Common myeloid progenitor, CD34-positive (primary cell): ENCODE data around the gene RABAC1.

Experiments
- CTCF ChIA-PET: fragments of 350-600 bp; sonication (Branson Sonifier 250); formaldehyde crosslinking; loops from one replicate; lab custom pipeline; 2021; ENCODE audit warnings: antibody characterized with exemption; lab: Charles Lee
- POLR2A ChIA-PET: fragments of 350-600 bp; sonication (Branson Sonifier 250); formaldehyde crosslinking; loops from one replicate; lab custom pipeline; 2021; ENCODE audit warnings: antibody characterized with exemption; lab: Charles Lee
- DNase-seq, 3 donors: peaks; one replicate each; pipeline versions ENCODE4 v3.0.0 to v3.0.0-alpha.2; 2013
- H3K27ac ChIP-seq, 2 experiments: 1 replicate in 1 of 2; 2 replicates in 1 of 2; pipeline ENCODE4 v1.7.0; 2013; ENCODE audit warnings: inconsistent platforms in 2 of 2, low read length in 2 of 2, mild to moderate bottlenecking in 2 of 2, low read depth in 1 of 2, moderate library complexity in 1 of 2; ENCODE audit not compliant: severe bottlenecking in 2 of 2, insufficient read depth in 1 of 2, poor library complexity in 1 of 2
- H3K27me3 ChIP-seq, 5 experiments: replicated peaks in 2 of 5; 1 replicate in 3 of 5; 2 replicates in 2 of 5; pipeline versions ENCODE4 v1.6.1 to v1.7.0; 2013; ENCODE audit warnings: low read length in 4 of 5, mild to moderate bottlenecking in 2 of 5, moderate library complexity in 2 of 5, inconsistent platforms in 1 of 5; ENCODE audit not compliant: insufficient read depth in 5 of 5, control insufficient read depth in 4 of 5
- H3K36me3 ChIP-seq, 4 experiments: 1 replicate in 2 of 4; 2 replicates in 2 of 4; pipeline versions ENCODE4 v1.6.1 to v1.7.0; 2013; ENCODE audit warnings: low read length in 3 of 4, control low read depth in 1 of 4, mild to moderate bottlenecking in 1 of 4; ENCODE audit not compliant: control insufficient read depth in 4 of 4, insufficient read depth in 4 of 4
- H3K4me1 ChIP-seq, 4 experiments: 1 replicate in 3 of 4; 2 replicates in 1 of 4; pipeline versions ENCODE4 v1.6.1 to v1.7.1; 2013; ENCODE audit warnings: low read length in 3 of 4, mild to moderate bottlenecking in 3 of 4, control low read depth in 1 of 4, inconsistent platforms in 1 of 4, moderate library complexity in 1 of 4; ENCODE audit not compliant: control insufficient read depth in 4 of 4, insufficient read depth in 4 of 4; ENCODE audit errors: control extremely low read depth in 1 of 4
- H3K4me3 ChIP-seq, 7 experiments: 1 replicate in 4 of 7; 2 replicates in 3 of 7; pipeline versions ENCODE4 v1.5.1 to v1.7.0; 2013; ENCODE audit warnings: mild to moderate bottlenecking in 7 of 7, low read length in 6 of 7, moderate library complexity in 6 of 7, inconsistent platforms in 2 of 7, low read depth in 2 of 7, control low read depth in 1 of 7; ENCODE audit not compliant: insufficient read depth in 4 of 7, control insufficient read depth in 1 of 7; ENCODE audit errors: extremely low read depth in 1 of 7
- H3K9me3 ChIP-seq, 5 experiments: 1 replicate in 4 of 5; 2 replicates in 1 of 5; pipeline versions ENCODE4 v1.6.1 to v1.7.1; 2013; ENCODE audit warnings: low read length in 4 of 5, mild to moderate bottlenecking in 2 of 5, inconsistent platforms in 1 of 5, low read depth in 1 of 5, moderate library complexity in 1 of 5; ENCODE audit not compliant: control insufficient read depth in 4 of 5, insufficient read depth in 2 of 5; ENCODE audit errors: control extremely low read depth in 1 of 5
- WGBS: methylation state at CpG from one replicate; pipeline ENCODE4 v1.1.5; 2013; ENCODE audit not compliant: insufficient coverage; 5-methylcytosine and 5-hydroxymethylcytosine counted together

Gene RABAC1

GRCh38 chr19:41947091-41947490 lies 12.0 kb downstream of the RABAC1 start:
- no peak overlapping the region for H3K4me3 ChIP-seq
- DNase-seq: no peak
- H3K27ac ChIP-seq: no peak overlapping the region
- ChIA-PET CTCF (interaction anchor here (0.5 to 2.9 kb wide), 6 partner anchors 10 to 88 kb away, joined by 3 to 14 read pairs (median 3); partner anchors contain the start of gene RPS19), POLR2A (no interaction called here)
- no peaks in the 10 kb centered on the region for H3K27me3 ChIP-seq
- peaks cover 0 to 10% (median 6%) of the 10 kb centered on the region in 4 experiments for H3K4me1 ChIP-seq
- H3K36me3 ChIP-seq: no peaks in the 10 kb centered on the region
- WGBS: 100% methylated on average over 3 of the region's 3 CpGs
- H3K9me3 ChIP-seq: no peaks in the 10 kb centered on the region

- Histone ChIP-seq H3K27me3 (no peaks in the 10 kb centered on the region), H3K27ac (no peak overlapping the region), H3K4me1 (peaks cover 0 to 15% (median 13%) of the 10 kb centered on the region in 4 experiments), H3K36me3 (no peaks in the 10 kb centered on the region), H3K9me3 (no peaks in the 10 kb centered on the region), H3K4me3 (no peak overlapping the region)
- POLR2A ChIA-PET: interaction anchor here (0.6 to 1.0 kb wide), 2 partner anchors 13 to 61 kb away, joined by 3 to 4 read pairs; partner anchors contain the start of gene RABAC1
- WGBS: 55% methylated on average over 6 of the region's 8 CpGs
- DNase-seq: peak; percentile 61 to 86 (median 74)
- CTCF ChIA-PET: interaction anchor here (0.9 to 1.7 kb wide), 5 partner anchors 12 to 150 kb away, joined by 3 to 7 read pairs (median 3); no protein-coding TSS in a partner anchor
These were observed 13.9 kb downstream of the RABAC1 start for GRCh38 chr19:41945135-41945766.

GRCh38 chr19:41944336-41944735 lies 14.8 kb downstream of the RABAC1 start:
- DNase-seq: no peak
- peaks cover 0 to 19% (median 17%) of the 10 kb centered on the region in 4 experiments for H3K4me1 ChIP-seq
- H3K36me3 ChIP-seq: no peaks in the 10 kb centered on the region
- WGBS: 74% methylated on average over 2 of the region's 2 CpGs
- POLR2A ChIA-PET: no interaction called here
- no peaks in the 10 kb centered on the region for H3K27me3 ChIP-seq
- no peaks in the 10 kb centered on the region for H3K9me3 ChIP-seq
- CTCF ChIA-PET: interaction anchor here (0.7 to 1.7 kb wide), 2 partner anchors 71 to 75 kb away, joined by 3 to 7 read pairs; no protein-coding TSS in a partner anchor
- H3K4me3 ChIP-seq: no peak overlapping the region
- H3K27ac ChIP-seq: no peak overlapping the region

- H3K9me3 ChIP-seq: no peaks in the 10 kb centered on the region
- 90% methylated on average over 3 of the region's 9 CpGs for WGBS
- H3K27ac ChIP-seq: no peak overlapping the region
- POLR2A ChIA-PET: no interaction called here
- peaks cover 0 to 31% (median 22%) of the 10 kb centered on the region in 4 experiments for H3K4me1 ChIP-seq
- H3K36me3 ChIP-seq: no peaks in the 10 kb centered on the region
- CTCF ChIA-PET: interaction anchor here (0.7 to 2.0 kb wide), 4 partner anchors 9 to 69 kb away, joined by 3 to 9 read pairs (median 6); partner anchors contain the start of gene ERFL
- no peak for DNase-seq
- H3K4me3 ChIP-seq: no peak overlapping the region
- H3K27me3 ChIP-seq: peaks cover 0 to 7% (median 0%) of the 10 kb centered on the region in 5 experiments
These were observed 17.5 kb downstream of the RABAC1 start for GRCh38 chr19:41941410-41942202.

- ChIA-PET CTCF (interaction anchor here (0.7 to 2.0 kb wide), 4 partner anchors 10 to 68 kb away, joined by 3 to 9 read pairs (median 6); partner anchors contain the start of gene ERFL), POLR2A (no interaction called here)
- no peak for DNase-seq
- WGBS: 13% methylated on average over 31 of the region's 53 CpGs
- no peak overlapping the region for H3K27ac ChIP-seq
- no peaks in the 10 kb centered on the region for H3K36me3 ChIP-seq
- H3K4me1 ChIP-seq: peaks cover 0 to 31% (median 22%) of the 10 kb centered on the region in 4 experiments
- peak overlapping the region; percentile 11 to 81 (median 56) for H3K4me3 ChIP-seq
- no peaks in the 10 kb centered on the region for H3K9me3 ChIP-seq
- peaks cover 0 to 14% (median 2%) of the 10 kb centered on the region in 5 experiments for H3K27me3 ChIP-seq
These were observed 18.3 kb downstream of the RABAC1 start for GRCh38 chr19:41940731-41941409.

- ChIA-PET CTCF (interaction anchor here (1.7 kb wide), 1 partner anchor 67 kb away, joined by 7 read pairs; no protein-coding TSS in a partner anchor), POLR2A (no interaction called here)
- no peak overlapping the region for H3K27ac ChIP-seq
- peaks cover 0 to 25% (median 18%) of the 10 kb centered on the region in 4 experiments for H3K4me1 ChIP-seq
- no peaks in the 10 kb centered on the region for H3K9me3 ChIP-seq
- under 1% methylated on average over 36 of the region's 83 CpGs for WGBS
- DNase-seq: peak in 2 of 3 donors; percentile 40 to 60
- H3K27me3 ChIP-seq: peaks cover 0 to 21% (median 6%) of the 10 kb centered on the region in 5 experiments
- H3K4me3 ChIP-seq: peak overlapping the region; percentile 35 to 81 (median 57)
- H3K36me3 ChIP-seq: no peaks in the 10 kb centered on the region
These were observed 19.0 kb downstream of the RABAC1 start for GRCh38 chr19:41939861-41940730.
